MM.1S (cell line): ENCODE measurements around the gene OR4S1.

Experiments
- DNase-seq: peaks from one replicate; pipeline ENCODE4 v3.0.0-alpha.2; 2015
- H2AFZ ChIP-seq: fragments of 300-600 bp; sonication (generic); 2 replicates; pipeline ENCODE4 v1.6.0; 2016; ENCODE audit warnings: antibody characterized with exemption, low read length
- H3F3A ChIP-seq: fragments of 300-600 bp; sonication (generic); 2 replicates; pipeline ENCODE4 v1.6.1; 2016; ENCODE audit warnings: mild to moderate bottlenecking, antibody characterized with exemption, low read length, moderate library complexity, mixed read lengths; ENCODE audit not compliant: insufficient read depth
- H3K27ac ChIP-seq: fragments of 300-600 bp; sonication (generic); 2 replicates; pipeline ENCODE4 v1.5.1; 2016; ENCODE audit warnings: mild to moderate bottlenecking, low read length
- H3K27me3 ChIP-seq: fragments of 300-600 bp; sonication (generic); replicated peaks from 2 replicates; pipeline ENCODE4 v1.6.0; 2016; ENCODE audit warnings: low read length; ENCODE audit not compliant: insufficient read depth
- H3K36me3 ChIP-seq: fragments of 300-600 bp; sonication (generic); replicated peaks from 2 replicates; pipeline ENCODE4 v1.6.1; 2016; ENCODE audit warnings: mild to moderate bottlenecking, low read length, mixed read lengths; ENCODE audit not compliant: insufficient read depth
- H3K4me1 ChIP-seq: fragments of 300-600 bp; sonication (generic); 2 replicates; pipeline ENCODE4 v1.6.1; 2016; ENCODE audit warnings: low read length, mixed read lengths
- H3K4me2 ChIP-seq: fragments of 300-600 bp; sonication (generic); 2 replicates; pipeline ENCODE4 v1.6.0; 2016; ENCODE audit warnings: low read depth, low read length
- H3K4me3 ChIP-seq: fragments of 300-600 bp; sonication (generic); 2 replicates; pipeline ENCODE4 v1.5.1; 2016; ENCODE audit warnings: low read length, mixed read lengths
- H3K79me2 ChIP-seq: fragments of 300-600 bp; sonication (generic); 2 replicates; pipeline ENCODE4 v1.6.1; 2016; ENCODE audit warnings: mixed run types, low read length, mixed read lengths
- H3K9ac ChIP-seq: fragments of 300-600 bp; sonication (generic); 2 replicates; pipeline ENCODE4 v1.6.1; 2016; ENCODE audit warnings: low read length, mixed read lengths
- H3K9me2 ChIP-seq: fragments of 300-600 bp; sonication (generic); replicated peaks from 2 replicates; pipeline ENCODE4 v1.6.1; 2016; ENCODE audit warnings: mild to moderate bottlenecking, low read length, mixed read lengths; ENCODE audit not compliant: insufficient read depth
- H3K9me3 ChIP-seq: fragments of 300-600 bp; sonication (generic); replicated peaks from 2 replicates; pipeline ENCODE4 v1.6.1; 2016; ENCODE audit warnings: mild to moderate bottlenecking, low read length, mixed read lengths; ENCODE audit not compliant: insufficient read depth
- H4K20me1 ChIP-seq: fragments of 300-600 bp; sonication (generic); 2 replicates; pipeline ENCODE4 v1.6.1; 2016; ENCODE audit warnings: mild to moderate bottlenecking, low read length, moderate library complexity, mixed read lengths; ENCODE audit not compliant: insufficient read depth
- EZH2 ChIP-seq: fragments of 300-600 bp; sonication (generic); optimal IDR thresholded peaks from 2 replicates; pipeline ENCODE3; 2017; ENCODE audit warnings: low read depth, mild to moderate bottlenecking, antibody characterized with exemption, low read length, mixed read lengths
- EZH2phosphoT487 ChIP-seq: fragments of 300-600 bp; sonication (generic); IDR thresholded peaks from 2 replicates; pipeline ENCODE4 v1.6.1; 2018; ENCODE audit warnings: antibody characterized with exemption, low read length
- TF ChIP-seq, protein P1 (sequence below): fragments of 300-600 bp; sonication (generic); IDR thresholded peaks from 2 replicates; pipeline ENCODE4 v1.5.1; 2016; ENCODE audit warnings: antibody characterized with exemption, low read length, mixed read lengths

OR4S1 gene

DNA sequence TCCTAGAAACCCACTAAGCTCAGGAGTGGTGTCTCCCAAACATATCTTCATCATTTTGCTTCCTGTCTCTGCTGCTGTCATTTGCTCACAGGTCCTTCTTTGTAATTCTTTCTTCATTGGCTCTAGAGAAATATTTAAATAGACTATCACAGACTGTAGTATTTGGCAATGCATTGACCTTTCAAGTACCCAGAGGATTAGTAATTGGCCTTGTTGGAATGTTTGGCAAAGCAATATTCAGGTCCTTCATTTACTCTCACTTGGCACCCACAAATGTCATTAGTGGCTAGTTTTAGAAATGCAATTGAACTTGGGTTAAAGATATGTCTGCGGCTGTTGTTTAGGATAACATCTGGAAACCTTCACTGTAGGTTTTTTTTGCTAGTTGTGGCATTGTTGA is 48.7 kb downstream of the OR4S1 start:
- no peak overlapping the region for H3K27ac ChIP-seq
- H3K9me2 ChIP-seq: no peaks in the 10 kb centered on the region
- no peaks in the 10 kb centered on the region for H3K9me3 ChIP-seq
- H3K27me3 ChIP-seq: no peaks in the 10 kb centered on the region
- no peak overlapping the region for H2AFZ ChIP-seq
- TF ChIP-seq EZH2phosphoT487: no peak
- TF ChIP-seq, protein P1, sequence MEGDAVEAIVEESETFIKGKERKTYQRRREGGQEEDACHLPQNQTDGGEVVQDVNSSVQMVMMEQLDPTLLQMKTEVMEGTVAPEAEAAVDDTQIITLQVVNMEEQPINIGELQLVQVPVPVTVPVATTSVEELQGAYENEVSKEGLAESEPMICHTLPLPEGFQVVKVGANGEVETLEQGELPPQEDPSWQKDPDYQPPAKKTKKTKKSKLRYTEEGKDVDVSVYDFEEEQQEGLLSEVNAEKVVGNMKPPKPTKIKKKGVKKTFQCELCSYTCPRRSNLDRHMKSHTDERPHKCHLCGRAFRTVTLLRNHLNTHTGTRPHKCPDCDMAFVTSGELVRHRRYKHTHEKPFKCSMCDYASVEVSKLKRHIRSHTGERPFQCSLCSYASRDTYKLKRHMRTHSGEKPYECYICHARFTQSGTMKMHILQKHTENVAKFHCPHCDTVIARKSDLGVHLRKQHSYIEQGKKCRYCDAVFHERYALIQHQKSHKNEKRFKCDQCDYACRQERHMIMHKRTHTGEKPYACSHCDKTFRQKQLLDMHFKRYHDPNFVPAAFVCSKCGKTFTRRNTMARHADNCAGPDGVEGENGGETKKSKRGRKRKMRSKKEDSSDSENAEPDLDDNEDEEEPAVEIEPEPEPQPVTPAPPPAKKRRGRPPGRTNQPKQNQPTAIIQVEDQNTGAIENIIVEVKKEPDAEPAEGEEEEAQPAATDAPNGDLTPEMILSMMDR: no peak
- no peak for TF ChIP-seq EZH2
- H4K20me1 ChIP-seq: no peaks in the 10 kb centered on the region
- H3K4me2 ChIP-seq: no peak overlapping the region
- H3K9ac ChIP-seq: no peak overlapping the region
- no peaks in the 10 kb centered on the region for H3K79me2 ChIP-seq
- no peak overlapping the region for H3K4me3 ChIP-seq
- no peaks in the 10 kb centered on the region for H3K4me1 ChIP-seq
- H3K36me3 ChIP-seq: no peaks in the 10 kb centered on the region
- H3F3A ChIP-seq: no peaks in the 10 kb centered on the region
- no peak for DNase-seq
